Fibroblast of pulmonary artery (primary cell): Measurements from ENCODE around the gene RSPRY1.
A peak's percentile ranks its signal among the peaks of the same experiment; 100 is the strongest.

Experiments used
- DNase-seq: peaks from one replicate; pipeline ENCODE4 v3.0.0-alpha.2; 2010; ENCODE audit warnings: low read depth
- H3K4me3 ChIP-seq: replicated peaks from 2 replicates; pipeline ENCODE4 v1.5.1; 2011; ENCODE audit warnings: low read depth, mild to moderate bottlenecking, control low read depth, low read length, moderate library complexity
- TF ChIP-seq, protein P1 (sequence below): IDR thresholded peaks from 2 replicates; pipeline ENCODE4 v1.5.1; 2011; ENCODE audit warnings: mild to moderate bottlenecking, control low read depth, low read length, inconsistent platforms; ENCODE audit errors: missing control alignments

Gene RSPRY1

GRCh38 chr16:57235128-57236021 is 49.2 kb downstream of the RSPRY1 start:
- no peak overlapping the region for H3K4me3 ChIP-seq
- peak; percentile 36 for DNase-seq
- TF ChIP-seq, protein P1, sequence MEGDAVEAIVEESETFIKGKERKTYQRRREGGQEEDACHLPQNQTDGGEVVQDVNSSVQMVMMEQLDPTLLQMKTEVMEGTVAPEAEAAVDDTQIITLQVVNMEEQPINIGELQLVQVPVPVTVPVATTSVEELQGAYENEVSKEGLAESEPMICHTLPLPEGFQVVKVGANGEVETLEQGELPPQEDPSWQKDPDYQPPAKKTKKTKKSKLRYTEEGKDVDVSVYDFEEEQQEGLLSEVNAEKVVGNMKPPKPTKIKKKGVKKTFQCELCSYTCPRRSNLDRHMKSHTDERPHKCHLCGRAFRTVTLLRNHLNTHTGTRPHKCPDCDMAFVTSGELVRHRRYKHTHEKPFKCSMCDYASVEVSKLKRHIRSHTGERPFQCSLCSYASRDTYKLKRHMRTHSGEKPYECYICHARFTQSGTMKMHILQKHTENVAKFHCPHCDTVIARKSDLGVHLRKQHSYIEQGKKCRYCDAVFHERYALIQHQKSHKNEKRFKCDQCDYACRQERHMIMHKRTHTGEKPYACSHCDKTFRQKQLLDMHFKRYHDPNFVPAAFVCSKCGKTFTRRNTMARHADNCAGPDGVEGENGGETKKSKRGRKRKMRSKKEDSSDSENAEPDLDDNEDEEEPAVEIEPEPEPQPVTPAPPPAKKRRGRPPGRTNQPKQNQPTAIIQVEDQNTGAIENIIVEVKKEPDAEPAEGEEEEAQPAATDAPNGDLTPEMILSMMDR = no peak

- no peak overlapping the region for H3K4me3 ChIP-seq
- DNase-seq = no peak
- TF ChIP-seq, protein P1 = no peak
These were observed 49.9 kb downstream of the RSPRY1 start for GRCh38 chr16:57236022-57236350.

- TF ChIP-seq, protein P1 = no peak
- H3K4me3 ChIP-seq = no peak overlapping the region
- no peak for DNase-seq
These were observed 52.6 kb downstream of the RSPRY1 start for GRCh38 chr16:57238682-57239081.

GRCh38 chr16:57239107-57239506 is 53.0 kb downstream of the RSPRY1 start:
- DNase-seq = peak; percentile 35

GRCh38 chr16:57240851-57241250 is 54.7 kb downstream of the RSPRY1 start:
- TF ChIP-seq, protein P1 = no peak
- no peak for DNase-seq
- no peak overlapping the region for H3K4me3 ChIP-seq

More at GRCh38 chr16:57239107-57239506, 53.0 kb downstream of the RSPRY1 start:
- H3K4me3 ChIP-seq = no peak overlapping the region
- TF ChIP-seq, protein P1 = no peak

DNA sequence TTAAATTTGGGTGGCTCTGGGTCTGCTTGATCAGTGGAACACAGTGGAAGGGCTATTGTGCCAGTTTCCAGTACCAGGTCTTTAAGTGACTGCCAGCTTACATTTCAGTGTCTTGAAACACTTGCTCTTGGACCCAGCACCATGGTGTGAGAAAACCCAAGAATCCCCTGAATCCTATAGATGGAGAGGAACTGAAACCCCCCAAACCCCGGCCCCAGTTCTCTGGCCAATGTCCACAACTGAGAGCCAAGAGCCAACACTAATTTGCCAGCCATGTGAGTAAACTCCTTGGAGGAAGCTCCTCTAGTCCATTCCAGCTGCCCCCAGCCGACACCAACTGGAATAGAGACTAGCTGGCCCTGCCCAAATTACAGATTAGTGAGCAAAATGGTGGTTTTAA is 56.5 kb downstream of the RSPRY1 start:
- DNase-seq = no peak
- TF ChIP-seq, protein P1 = no peak
- no peak overlapping the region for H3K4me3 ChIP-seq

- TF ChIP-seq, protein P1 = no peak
- peak overlapping the region; percentile 60 for H3K4me3 ChIP-seq
- DNase-seq = no peak
These were observed 58.3 kb downstream of the RSPRY1 start for GRCh38 chr16:57244463-57244766.
